ENCODE data around the gene RPL5.

The RPL5 gene

GRCh38 chr1:92838519-92838918 lies 6.7 kb downstream of the RPL5 start:
- H3K9me3 ChIP-seq: no peaks in the 10 kb centered on the region
- peaks cover 100% of the 10 kb centered on the region for H4K20me1 ChIP-seq
- H3K27ac ChIP-seq: no peak overlapping the region
- H3K4me2 ChIP-seq: no peak overlapping the region
- TF ChIP-seq Cebpa-rat (IDR thresholded peaks at IDR 0.05): no peak
- H3K36me3 ChIP-seq: peaks cover 100% of the 10 kb centered on the region
- peaks cover 41% of the 10 kb centered on the region for H3K4me1 ChIP-seq
- H3K27me3 ChIP-seq: no peaks in the 10 kb centered on the region
- H3K4me3 ChIP-seq: no peak overlapping the region
- H3K9ac ChIP-seq: no peak overlapping the region

GRCh38 chr1:92839442-92839841 lies 7.6 kb downstream of the RPL5 start:
- no peak overlapping the region for H3K4me3 ChIP-seq
- no peak overlapping the region for H3K27ac ChIP-seq
- H3K4me1 ChIP-seq: peaks cover 32% of the 10 kb centered on the region
- H3K9me3 ChIP-seq: no peaks in the 10 kb centered on the region
- H3K27me3 ChIP-seq: no peaks in the 10 kb centered on the region
- H4K20me1 ChIP-seq: peaks cover 100% of the 10 kb centered on the region
- no peak overlapping the region for H3K4me2 ChIP-seq
- no peak for TF ChIP-seq Cebpa-rat (IDR thresholded peaks at IDR 0.05)
- H3K9ac ChIP-seq: no peak overlapping the region
- peaks cover 100% of the 10 kb centered on the region for H3K36me3 ChIP-seq

GRCh38 chr1:92840600-92840999 lies 8.8 kb downstream of the RPL5 start:
- no peak overlapping the region for H3K27ac ChIP-seq

GRCh38 chr1:92842082-92843045 lies 10.5 kb downstream of the RPL5 start:
- no peak for TF ChIP-seq Cebpa-rat (IDR thresholded peaks at IDR 0.05)
- H3K27ac ChIP-seq: no peak overlapping the region
- H3K27me3 ChIP-seq: no peaks in the 10 kb centered on the region
- H3K4me1 ChIP-seq: 0 out of 2 replicates have a peak, but pooled peaks cover 3% of the 10 kb centered on the region
- no peaks in the 10 kb centered on the region for H3K9me3 ChIP-seq
- H3K36me3 ChIP-seq: peaks cover 72% of the 10 kb centered on the region
- H3K9ac ChIP-seq: no peak overlapping the region
- no peak overlapping the region for H3K4me3 ChIP-seq
- no peak overlapping the region for H3K4me2 ChIP-seq
- H4K20me1 ChIP-seq: peaks cover 72% of the 10 kb centered on the region

More at GRCh38 chr1:92840600-92840999, 8.8 kb downstream of the RPL5 start:
- Histone ChIP-seq H3K4me3 (no peak overlapping the region), H3K9me3 (no peaks in the 10 kb centered on the region), H3K27me3 (no peaks in the 10 kb centered on the region), H3K4me2 (no peak overlapping the region), H3K4me1 (peaks cover 21% of the 10 kb centered on the region), H4K20me1 (peaks cover 89% of the 10 kb centered on the region), H3K9ac (no peak overlapping the region), H3K36me3 (peaks cover 90% of the 10 kb centered on the region)
- no peak for TF ChIP-seq Cebpa-rat (IDR thresholded peaks at IDR 0.05)

- Histone ChIP-seq H3K36me3 (peaks cover 66% of the 10 kb centered on the region), H3K27ac (no peak overlapping the region), H3K27me3 (no peaks in the 10 kb centered on the region), H3K9ac (no peak overlapping the region), H3K9me3 (no peaks in the 10 kb centered on the region), H4K20me1 (peaks cover 65% of the 10 kb centered on the region), H3K4me3 (no peak overlapping the region), H3K4me1 (no peaks in the 10 kb centered on the region), H3K4me2 (no peak overlapping the region)
- TF ChIP-seq Cebpa-rat (IDR thresholded peaks at IDR 0.05): no peak
Observed at GRCh38 chr1:92843046-92843423, 11.2 kb downstream of the RPL5 start.

DNA sequence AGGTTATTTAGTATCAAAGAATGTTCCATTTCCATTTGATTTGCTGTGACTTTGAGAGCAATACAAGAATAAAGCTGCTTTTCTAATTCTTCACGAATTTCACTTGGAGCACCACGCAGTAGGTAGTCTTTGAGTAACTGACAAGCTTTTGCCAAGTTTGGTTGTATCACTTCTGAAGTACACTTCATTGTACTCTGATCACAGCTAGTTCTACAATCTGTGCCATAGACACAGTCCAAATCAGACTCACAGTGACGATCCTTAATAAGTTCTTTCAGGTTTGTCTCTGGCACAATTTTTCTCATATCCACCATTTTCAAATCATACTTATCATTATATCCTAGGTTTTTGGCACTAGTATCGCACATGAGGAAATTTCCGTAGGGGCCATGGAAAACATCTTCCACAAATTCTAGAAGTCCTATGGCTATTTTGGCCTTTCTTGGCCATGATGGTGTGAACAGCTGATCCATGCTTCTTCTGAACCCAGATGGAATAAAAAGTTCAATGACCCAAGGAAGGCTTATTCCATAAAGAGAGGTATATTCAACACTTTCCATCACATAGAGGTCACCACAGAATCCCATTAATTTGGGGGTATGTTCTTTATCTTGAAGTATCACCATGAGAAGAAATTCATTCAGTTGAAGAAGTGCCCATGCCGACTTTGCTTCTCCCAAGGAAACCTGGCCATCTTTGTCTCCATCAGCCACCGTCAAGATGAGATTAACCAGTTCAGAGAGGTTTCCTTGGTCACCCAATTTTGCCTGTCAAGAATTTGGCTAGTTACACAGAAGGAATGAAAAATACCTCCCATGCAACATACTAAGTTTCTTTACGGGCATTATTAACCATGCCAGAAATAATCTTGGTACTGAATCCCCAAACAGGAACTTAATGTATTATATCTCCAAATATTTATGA lies 11.9 kb downstream of the RPL5 start:
- H3K27me3 ChIP-seq: no peaks in the 10 kb centered on the region
- TF ChIP-seq Cebpa-rat (IDR thresholded peaks at IDR 0.05): no peak
- H3K9ac ChIP-seq: no peak overlapping the region
- H3K27ac ChIP-seq: no peak overlapping the region
- H4K20me1 ChIP-seq: peaks cover 59% of the 10 kb centered on the region
- H3K4me1 ChIP-seq: no peaks in the 10 kb centered on the region
- no peaks in the 10 kb centered on the region for H3K9me3 ChIP-seq
- peaks cover 59% of the 10 kb centered on the region for H3K36me3 ChIP-seq
- H3K4me3 ChIP-seq: no peak overlapping the region
- no peak overlapping the region for H3K4me2 ChIP-seq

DNA sequence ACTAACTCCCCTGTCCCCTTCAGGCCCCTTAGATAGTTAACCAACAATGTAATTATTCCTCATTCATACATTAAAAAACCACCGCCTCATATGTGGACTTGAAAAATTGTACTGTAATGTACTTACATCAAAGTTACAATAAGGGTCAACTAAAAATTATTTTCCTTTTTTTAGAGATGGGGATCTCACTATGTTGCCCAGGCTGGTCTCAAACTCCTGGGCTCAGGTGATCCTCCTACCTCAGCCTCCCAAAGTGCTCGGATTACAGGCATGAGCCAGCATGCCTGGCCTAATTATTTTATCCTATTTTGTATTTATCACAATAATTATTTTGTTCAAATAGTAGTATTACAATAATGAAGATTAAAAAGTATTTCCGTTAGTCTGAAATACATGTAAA lies 12.6 kb downstream of the RPL5 start:
- Histone ChIP-seq H3K9me3 (no peaks in the 10 kb centered on the region), H3K4me1 (no peaks in the 10 kb centered on the region), H4K20me1 (peaks cover 51% of the 10 kb centered on the region), H3K27ac (no peak overlapping the region), H3K4me2 (no peak overlapping the region), H3K9ac (no peak overlapping the region), H3K4me3 (no peak overlapping the region), H3K36me3 (peaks cover 51% of the 10 kb centered on the region), H3K27me3 (no peaks in the 10 kb centered on the region)
- TF ChIP-seq Cebpa-rat (IDR thresholded peaks at IDR 0.05): no peak

DNA sequence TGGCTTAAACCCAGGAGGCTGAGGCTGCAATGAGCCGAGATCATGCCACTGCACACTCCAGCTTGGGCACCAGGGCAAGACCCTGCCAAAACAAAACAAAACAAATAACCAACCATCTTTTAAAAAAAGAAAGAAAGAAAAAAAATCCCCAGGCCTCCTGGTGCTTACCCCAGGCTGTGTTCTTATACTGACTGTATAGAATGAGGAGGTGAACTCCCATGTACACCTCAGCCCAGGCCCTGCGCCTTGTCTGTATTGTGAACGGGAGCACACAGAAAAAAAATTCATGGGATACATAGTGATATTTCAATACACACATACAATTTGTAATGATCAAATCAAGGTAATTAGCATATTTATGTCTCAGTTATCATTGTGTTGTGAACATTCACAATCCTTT lies 14.1 kb downstream of the RPL5 start:
- H3K9me3 ChIP-seq: no peaks in the 10 kb centered on the region
- no peak for TF ChIP-seq Cebpa-rat (IDR thresholded peaks at IDR 0.05)

GRCh38 chr1:92848201-92848600 lies 16.4 kb downstream of the RPL5 start:
- H3K4me1 ChIP-seq: peaks cover 17% of the 10 kb centered on the region
- no peaks in the 10 kb centered on the region for H3K27me3 ChIP-seq
- peaks cover 21% of the 10 kb centered on the region for H3K36me3 ChIP-seq
- no peak overlapping the region for H3K9ac ChIP-seq
- H3K27ac ChIP-seq: no peak overlapping the region
- H3K4me2 ChIP-seq: no peak overlapping the region
- TF ChIP-seq Cebpa-rat (IDR thresholded peaks at IDR 0.05): no peak
- peaks cover 13% of the 10 kb centered on the region for H4K20me1 ChIP-seq
- H3K4me3 ChIP-seq: no peak overlapping the region
- no peaks in the 10 kb centered on the region for H3K9me3 ChIP-seq

More for the DNA sequence above, 14.1 kb downstream of the RPL5 start:
- no peak overlapping the region for H3K4me2 ChIP-seq
- no peaks in the 10 kb centered on the region for H3K4me1 ChIP-seq
- peaks cover 44% of the 10 kb centered on the region for H3K36me3 ChIP-seq
- H3K27me3 ChIP-seq: no peaks in the 10 kb centered on the region
- H3K4me3 ChIP-seq: no peak overlapping the region
- H3K27ac ChIP-seq: no peak overlapping the region
- H3K9ac ChIP-seq: no peak overlapping the region
- peaks cover 36% of the 10 kb centered on the region for H4K20me1 ChIP-seq

Data from BLaER1 (cell line).